Measurements from ENCODE around the gene PROK2. TPM values are rescaled to one million over a fixed set of nuclear protein-coding genes. Genes with fewer than 3 reads are reported as not detected.

The PROK2 gene
- total and polyA plus RNA-seq, 3 donors from 2014 or later, result 4.9 to 23.1 (median 7.7) TPM

- Histone ChIP-seq H3K27me3 (no peaks in the 10 kb centered on the region), H3K27ac (no peak overlapping the region), H3K9me3 (no peaks in the 10 kb centered on the region), H3K4me1 (no peaks in the 10 kb centered on the region), H3K36me3 (ENCODE audit: low read depth, missing control alignments) (no peaks in the 10 kb centered on the region), H3K4me3 (no peak overlapping the region)
- DNase-seq, result no peak
- 74 to 97% methylated on average over 1 of the region's 1 CpG for WGBS, 2 donors
- intact Hi-C loops (cut with DNase I; ENCODE audit: low total_unique reads), result no loop called here
- no peak for TF ChIP-seq CTCF (IDR thresholded peaks at IDR 0.05)
- TF ChIP-seq POLR2A (IDR thresholded peaks at IDR 0.05), result no peak
These were observed 6.7 kb upstream of the PROK2 start for GRCh38 chr3:71791634-71792033.

GRCh38 chr3:71789922-71790321, 5.0 kb upstream of the PROK2 start:
- Histone ChIP-seq H3K4me1 (no peaks in the 10 kb centered on the region), H3K4me3 (no peak overlapping the region), H3K36me3 (ENCODE audit: low read depth, missing control alignments) (no peaks in the 10 kb centered on the region), H3K27me3 (no peaks in the 10 kb centered on the region), H3K27ac (no peak overlapping the region), H3K9me3 (no peaks in the 10 kb centered on the region)
- 95 to 96% methylated on average over 1 of the region's 1 CpG for WGBS, 2 donors
- no peak for TF ChIP-seq POLR2A (IDR thresholded peaks at IDR 0.05)
- TF ChIP-seq CTCF (IDR thresholded peaks at IDR 0.05), result no peak
- no peak for DNase-seq
- intact Hi-C loops (cut with DNase I; ENCODE audit: low total_unique reads), result no loop called here

- H3K4me1 ChIP-seq, result peaks cover 7% of the 10 kb centered on the region
- H3K36me3 ChIP-seq (ENCODE audit: low read depth, missing control alignments), result no peaks in the 10 kb centered on the region
- no peak overlapping the region for H3K27ac ChIP-seq
- TF ChIP-seq CTCF (IDR thresholded peaks at IDR 0.05) (no peak), POLR2A (IDR thresholded peaks at IDR 0.05) (no peak)
- WGBS, 2 donors, result 88 to 90% methylated on average over 7 of the region's 7 CpGs
- no peak for DNase-seq
- no peak overlapping the region for H3K4me3 ChIP-seq
- intact Hi-C loops (cut with DNase I; ENCODE audit: low total_unique reads), result no loop called here
- H3K27me3 ChIP-seq, result no peaks in the 10 kb centered on the region
- no peaks in the 10 kb centered on the region for H3K9me3 ChIP-seq
These were observed 3.0 kb upstream of the PROK2 start for GRCh38 chr3:71787851-71788405.

- H3K36me3 ChIP-seq (ENCODE audit: low read depth, missing control alignments), result no peaks in the 10 kb centered on the region
- no peaks in the 10 kb centered on the region for H3K9me3 ChIP-seq
- 37 to 57% methylated on average over 6 of the region's 6 CpGs for WGBS, 2 donors
- peaks cover 7% of the 10 kb centered on the region for H3K4me1 ChIP-seq
- DNase-seq, result no peak
- intact Hi-C loops (cut with DNase I; ENCODE audit: low total_unique reads), result no loop called here
- no peaks in the 10 kb centered on the region for H3K27me3 ChIP-seq
- H3K27ac ChIP-seq, result no peak overlapping the region
- TF ChIP-seq POLR2A (IDR thresholded peaks at IDR 0.05) (no peak), CTCF (IDR thresholded peaks at IDR 0.05) (no peak)
- H3K4me3 ChIP-seq, result no peak overlapping the region
These were observed 1.6 kb upstream of the PROK2 start for GRCh38 chr3:71786551-71786950.

- no peak overlapping the region for H3K4me3 ChIP-seq
- TF ChIP-seq POLR2A (IDR thresholded peaks at IDR 0.05) (no peak), CTCF (IDR thresholded peaks at IDR 0.05) (no peak)
- no peak overlapping the region for H3K27ac ChIP-seq
- no peaks in the 10 kb centered on the region for H3K27me3 ChIP-seq
- no peaks in the 10 kb centered on the region for H3K36me3 ChIP-seq (ENCODE audit: low read depth, missing control alignments)
- H3K9me3 ChIP-seq, result no peaks in the 10 kb centered on the region
- 32 to 42% methylated on average over 8 of the region's 8 CpGs for WGBS, 2 donors
- H3K4me1 ChIP-seq, result peaks cover 7% of the 10 kb centered on the region
- intact Hi-C loops (cut with DNase I; ENCODE audit: low total_unique reads), result no loop called here
- no peak for DNase-seq
These were observed 1.2 kb upstream of the PROK2 start for GRCh38 chr3:71786217-71786549.

All from testis (tissue), 3 donors.